HG02623 (cell line): Measurements from ENCODE around the gene CACNA1G.

Source experiments
- ATAC-seq: cut with Tn5 transposase; IDR thresholded peaks from one replicate; pipeline ENCODE4 v1.9.1; 2021; ENCODE audit warnings: moderate library complexity; ENCODE audit not compliant: unreplicated experiment

Gene CACNA1G

GRCh38 chr17:50560185-50560824 lies at the start of gene CACNA1G:
Gene CACNA1G, plus strand, starts transcription at chr17:50560715. Its CDS starts 745 bp downstream, at chr17:50561460.
- peak; percentile 87 for ATAC-seq

GRCh38 chr17:50511058-50511457 lies 49.5 kb upstream of the CACNA1G start:
- ATAC-seq = peak; percentile 73

GRCh38 chr17:50513495-50513894 lies 47.0 kb upstream of the CACNA1G start:
- ATAC-seq = no peak

GRCh38 chr17:50514388-50514787 lies 46.1 kb upstream of the CACNA1G start:
- no peak for ATAC-seq

GRCh38 chr17:50514936-50515702 lies 45.4 kb upstream of the CACNA1G start:
- ATAC-seq = no peak

GRCh38 chr17:50517011-50517410 lies 43.5 kb upstream of the CACNA1G start:
- no peak for ATAC-seq

GRCh38 chr17:50517504-50518383 lies 42.8 kb upstream of the CACNA1G start:
- no peak for ATAC-seq

GRCh38 chr17:50518384-50519023 lies 42.0 kb upstream of the CACNA1G start:
- ATAC-seq = no peak

GRCh38 chr17:50519141-50519834 lies 41.2 kb upstream of the CACNA1G start:
- no peak for ATAC-seq

GRCh38 chr17:50520483-50520882 lies 40.0 kb upstream of the CACNA1G start:
- ATAC-seq = no peak

- ATAC-seq = no peak
Observed at GRCh38 chr17:50521514-50521913, 39.0 kb upstream of the CACNA1G start.

- no peak for ATAC-seq
Observed at GRCh38 chr17:50522766-50523165, 37.7 kb upstream of the CACNA1G start.

- no peak for ATAC-seq
Observed at GRCh38 chr17:50523208-50523607, 37.3 kb upstream of the CACNA1G start.

- ATAC-seq = no peak
Observed at GRCh38 chr17:50524838-50525237, 35.7 kb upstream of the CACNA1G start.

- ATAC-seq = no peak
Observed at GRCh38 chr17:50527155-50527762, 33.3 kb upstream of the CACNA1G start.

- ATAC-seq = no peak
Observed at GRCh38 chr17:50527949-50528474, 32.5 kb upstream of the CACNA1G start.

GRCh38 chr17:50529849-50530248 lies 30.7 kb upstream of the CACNA1G start:
- no peak for ATAC-seq

GRCh38 chr17:50531428-50532025 lies 29.0 kb upstream of the CACNA1G start:
- no peak for ATAC-seq

- no peak for ATAC-seq
Observed at GRCh38 chr17:50532452-50533024, 28.0 kb upstream of the CACNA1G start, which contains the start of gene EPN3. Gene EPN3, plus strand, starts transcription at chr17:50532735. Its CDS starts 3,822 bp downstream, at chr17:50536557.
